ENCODE results near the gene STPG2. TPM values are rescaled to one million over a fixed set of nuclear protein-coding genes. Genes with fewer than 3 reads are reported as not detected.

STPG2 gene
- total RNA-seq, 1 experiment from 2014 or later, result 0.20 TPM

DNA sequence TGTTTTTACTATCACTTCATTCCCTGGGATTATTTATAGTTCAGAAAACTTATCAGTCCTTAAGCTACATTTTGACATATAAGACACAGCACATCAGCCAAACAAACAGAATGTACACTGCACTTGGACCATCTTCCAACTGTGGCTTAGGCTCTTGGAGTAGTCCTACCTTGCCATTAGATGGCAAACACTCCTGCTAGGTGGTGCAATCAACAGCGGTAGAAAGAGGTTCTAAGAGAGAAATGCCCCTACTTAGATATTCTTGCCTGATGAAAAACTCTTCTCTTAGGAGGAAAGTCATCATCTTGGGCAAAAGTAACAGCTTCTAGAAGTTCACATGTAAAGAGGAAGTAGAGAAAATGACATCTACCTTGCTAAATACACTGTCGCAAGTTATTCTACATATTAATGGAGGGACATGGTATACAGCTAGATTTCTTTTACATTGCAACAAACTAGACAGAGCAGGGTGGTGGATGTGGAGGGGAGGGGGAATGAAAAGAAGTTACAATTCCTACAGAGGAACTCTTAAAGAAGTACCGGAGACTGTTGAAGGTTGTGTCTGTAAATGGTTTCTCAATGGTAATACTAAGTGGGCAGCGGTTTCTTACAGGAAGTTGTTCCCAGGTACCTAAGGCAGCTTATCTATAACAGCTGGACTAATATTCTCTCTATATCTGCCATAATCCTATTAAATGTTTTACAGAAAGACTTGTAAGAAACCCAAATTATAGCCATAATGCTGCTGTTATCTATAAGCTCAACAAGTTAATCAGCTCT is 8.1 kb upstream of the STPG2 start:
- no peak overlapping the region for H2AK5ac ChIP-seq (ENCODE audit: insufficient read length, low read length)
- H4K20me1 ChIP-seq (ENCODE audit: control insufficient read depth, insufficient read depth, insufficient read length), result no peaks in the 10 kb centered on the region
- no peak overlapping the region for H4K91ac ChIP-seq (ENCODE audit: insufficient read length, low read depth, low read length)
- no peak overlapping the region for H2BK5ac ChIP-seq (ENCODE audit: insufficient read length, low read length)
- H2BK20ac ChIP-seq (ENCODE audit: low read depth, low read length, poor library complexity, severe bottlenecking), result no peak overlapping the region
- no peak overlapping the region for H2AFZ ChIP-seq (ENCODE audit: low read length)
- H2BK120ac ChIP-seq (ENCODE audit: low read depth, low read length, poor library complexity, severe bottlenecking), result no peak overlapping the region
- no peaks in the 10 kb centered on the region for H3K23me2 ChIP-seq (ENCODE audit: insufficient read length, low read depth, low read length, poor library complexity, severe bottlenecking)
- no peak overlapping the region for H3K23ac ChIP-seq (ENCODE audit: insufficient read length, low read depth, low read length)
- no peak overlapping the region for H3K9ac ChIP-seq (ENCODE audit: extremely low read depth, insufficient read length, low read length)
- DNase-seq, result no peak
- H3K36me3 Mint-ChIP-seq (ENCODE audit: insufficient read depth in 1 of 3, low read depth in 3 of 3), result no peaks in the 10 kb centered on the region
- H3K4me2 ChIP-seq (ENCODE audit: insufficient read depth, insufficient read length, low read length), result no peak overlapping the region
- WGBS (ENCODE audit: extremely low coverage, insufficient read length, low lambda C conversion rate), result no CpG with 5 or more reads among the region's 4 CpGs
- H3K18ac ChIP-seq (ENCODE audit: insufficient read length, low read depth, low read length), result no peak overlapping the region
- no peak overlapping the region for H3K4me3 Mint-ChIP-seq
- no peak overlapping the region for H3K56ac ChIP-seq (ENCODE audit: insufficient read length, low read depth, low read length)
- no peaks in the 10 kb centered on the region for H3K27me3 ChIP-seq (ENCODE audit: insufficient read depth, low read length)
- H2BK15ac ChIP-seq (ENCODE audit: low read depth, low read length), result no peak overlapping the region
- H3K9me3 ChIP-seq (ENCODE audit: control insufficient read depth, low read depth, low read length), result no peaks in the 10 kb centered on the region
- H3K14ac ChIP-seq (ENCODE audit: insufficient read depth, low read length), result no peak overlapping the region
- H3K9me3 Mint-ChIP-seq, result no peaks in the 10 kb centered on the region
- no peak overlapping the region for H4K8ac ChIP-seq (replicated peaks; ENCODE audit: insufficient read length, low read depth, low read length)
- no peak overlapping the region for H3K27ac Mint-ChIP-seq
- H3K4ac ChIP-seq (ENCODE audit: low read depth, low read length), result no peak overlapping the region
- no peak overlapping the region for H2BK12ac ChIP-seq (ENCODE audit: insufficient read length, low read depth, low read length)
- H3K27me3 Mint-ChIP-seq (ENCODE audit: low read depth), result no peaks in the 10 kb centered on the region
- H3K4me1 ChIP-seq (ENCODE audit: insufficient read depth, low read length), result no peaks in the 10 kb centered on the region
- H4K5ac ChIP-seq (ENCODE audit: insufficient read length, low read depth, low read length), result no peak overlapping the region
- H3K4me1 Mint-ChIP-seq, result no peaks in the 10 kb centered on the region
- TF ChIP-seq, protein P1, sequence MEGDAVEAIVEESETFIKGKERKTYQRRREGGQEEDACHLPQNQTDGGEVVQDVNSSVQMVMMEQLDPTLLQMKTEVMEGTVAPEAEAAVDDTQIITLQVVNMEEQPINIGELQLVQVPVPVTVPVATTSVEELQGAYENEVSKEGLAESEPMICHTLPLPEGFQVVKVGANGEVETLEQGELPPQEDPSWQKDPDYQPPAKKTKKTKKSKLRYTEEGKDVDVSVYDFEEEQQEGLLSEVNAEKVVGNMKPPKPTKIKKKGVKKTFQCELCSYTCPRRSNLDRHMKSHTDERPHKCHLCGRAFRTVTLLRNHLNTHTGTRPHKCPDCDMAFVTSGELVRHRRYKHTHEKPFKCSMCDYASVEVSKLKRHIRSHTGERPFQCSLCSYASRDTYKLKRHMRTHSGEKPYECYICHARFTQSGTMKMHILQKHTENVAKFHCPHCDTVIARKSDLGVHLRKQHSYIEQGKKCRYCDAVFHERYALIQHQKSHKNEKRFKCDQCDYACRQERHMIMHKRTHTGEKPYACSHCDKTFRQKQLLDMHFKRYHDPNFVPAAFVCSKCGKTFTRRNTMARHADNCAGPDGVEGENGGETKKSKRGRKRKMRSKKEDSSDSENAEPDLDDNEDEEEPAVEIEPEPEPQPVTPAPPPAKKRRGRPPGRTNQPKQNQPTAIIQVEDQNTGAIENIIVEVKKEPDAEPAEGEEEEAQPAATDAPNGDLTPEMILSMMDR (conservative IDR thresholded peaks at IDR 0.05), result no peak
- H3K79me1 ChIP-seq (ENCODE audit: insufficient read depth, low read depth, low read length, poor library complexity, severe bottlenecking), result no peaks in the 10 kb centered on the region
- H3K79me2 ChIP-seq (ENCODE audit: insufficient read depth, low read length), result no peaks in the 10 kb centered on the region
- no peak overlapping the region for H3K27ac ChIP-seq (ENCODE audit: insufficient read length, low read depth, low read length)
- H3T11ph ChIP-seq (ENCODE audit: low read length), result no peak overlapping the region

Measured in H9 (cell line).